SK-N-SH (cell line): Measurements from ENCODE around the gene ARHGDIG. TPM values are rescaled to one million over a fixed set of nuclear protein-coding genes. Genes with fewer than 3 reads are reported as not detected.
A peak's percentile ranks its signal among the peaks of the same experiment; 100 is the strongest.

Experiments used
- CTCF ChIA-PET: fragments of 300-600, 350-600 bp; formaldehyde crosslinking; extraction: SDS; loops from one replicate; lab custom pipeline; 2021; lab: Yijun Ruan, JAX
- POLR2A ChIA-PET: fragments of 350-600 bp; sonication (Branson Sonifier 250); formaldehyde crosslinking; extraction: SDS; loops from one replicate; lab custom pipeline; 2020; ENCODE audit warnings: antibody characterized with exemption, inconsistent platforms; lab: Yijun Ruan, JAX
- DNase-seq: peaks from one replicate; pipeline ENCODE4 v3.0.0; 2012
- H2AFZ ChIP-seq: fragments of 200-600 bp; sonication (generic); 2 replicates; pipeline ENCODE4 v1.8.1; 2016; ENCODE audit warnings: antibody characterized with exemption, mild to moderate bottlenecking, low read depth
- H3F3A ChIP-seq: fragments of 200-600 bp; sonication (generic); replicated peaks from 2 replicates; pipeline ENCODE3; 2016; ENCODE audit warnings: antibody characterized with exemption, mild to moderate bottlenecking; ENCODE audit not compliant: insufficient read depth
- H3K27ac ChIP-seq, 2 experiments: fragments of 200-500 bp in 1 of 2; fragments of 200-600 bp in 1 of 2; sonication (Bioruptor generic) in 1 of 2; sonication (generic), shearing (Covaris generic) in 1 of 2; 2 replicates each; pipeline versions ENCODE4 v1.5.1 to v1.6.1; 2014 to 2016; ENCODE audit warnings: low read depth in 2 of 2, inconsistent platforms in 1 of 2, low read length in 1 of 2, mild to moderate bottlenecking in 1 of 2, mixed read lengths in 1 of 2
- H3K27me3 ChIP-seq: fragments of 200-600 bp; sonication (generic), shearing (Covaris generic); 2 replicates; pipeline ENCODE4 v1.6.1; 2016; ENCODE audit warnings: mixed run types; ENCODE audit not compliant: insufficient read depth
- H3K36me3 ChIP-seq, 2 experiments: fragments of 200-500 bp in 1 of 2; fragments of 200-600 bp in 1 of 2; sonication (Bioruptor generic) in 1 of 2; sonication (generic) in 1 of 2; replicated peaks in 1 of 2; 2 replicates each; pipeline versions ENCODE3 to v1.5.1; 2014 to 2016; ENCODE audit warnings: low read length in 1 of 2, mild to moderate bottlenecking in 1 of 2; ENCODE audit not compliant: insufficient read depth in 2 of 2, control insufficient read depth in 1 of 2
- H3K4me1 ChIP-seq, 2 experiments: fragments of 200-500 bp in 1 of 2; fragments of 200-600 bp in 1 of 2; sonication (Bioruptor generic) in 1 of 2; sonication (generic), shearing (Covaris generic) in 1 of 2; 2 replicates each; pipeline versions ENCODE4 v1.5.1 to v1.6.1; 2014 to 2016; ENCODE audit warnings: low read depth in 1 of 2, low read length in 1 of 2, mixed run types in 1 of 2; ENCODE audit not compliant: insufficient read depth in 2 of 2, control insufficient read depth in 1 of 2
- H3K4me2 ChIP-seq: fragments of 200-600 bp; sonication (generic), shearing (Covaris generic); 2 replicates; pipeline ENCODE4 v1.6.1; 2017; ENCODE audit warnings: mixed run types
- H3K4me3 ChIP-seq, 2 experiments: fragments of 200-500 bp in 1 of 2; fragments of 200-600 bp in 1 of 2; sonication (Bioruptor generic) in 1 of 2; sonication (generic), shearing (Covaris generic) in 1 of 2; 2 replicates each; pipeline versions ENCODE4 v1.5.1 to v1.8.1; 2014 to 2016; ENCODE audit warnings: low read depth in 2 of 2, inconsistent platforms in 1 of 2, low read length in 1 of 2, mild to moderate bottlenecking in 1 of 2, mixed read lengths in 1 of 2, moderate library complexity in 1 of 2
- H3K79me2 ChIP-seq: fragments of 200-600 bp; sonication (generic); 2 replicates; pipeline ENCODE4 v1.8.1; 2017; ENCODE audit warnings: mild to moderate bottlenecking; ENCODE audit not compliant: insufficient read depth
- H3K9ac ChIP-seq: fragments of 200-600 bp; sonication (generic); 2 replicates; pipeline ENCODE4 v1.6.1; 2017; ENCODE audit warnings: mixed run types
- H3K9me2 ChIP-seq: fragments of 200-600 bp; sonication (generic); 2 replicates; pipeline ENCODE4 v1.6.1; 2017; ENCODE audit warnings: mixed run types
- H3K9me3 ChIP-seq: fragments of 200-600 bp; sonication (generic); 2 replicates; pipeline ENCODE4 v1.6.1; 2017; ENCODE audit warnings: mixed run types, mild to moderate bottlenecking, moderate library complexity
- H4K20me1 ChIP-seq: fragments of 200-600 bp; sonication (generic); 2 replicates; pipeline ENCODE4 v1.6.1; 2017; ENCODE audit warnings: mild to moderate bottlenecking, mixed run types; ENCODE audit not compliant: insufficient read depth
- CHD2 ChIP-seq: fragments of 150-350 bp; IDR thresholded peaks from 2 replicates; pipeline ENCODE4 v1.6.1; 2018; ENCODE audit warnings: low read length; ENCODE audit not compliant: partially characterized antibody
- EZH2phosphoT487 ChIP-seq: fragments of 200-600 bp; sonication (generic); IDR thresholded peaks from 2 replicates; pipeline ENCODE4 v1.6.1; 2017; ENCODE audit warnings: low read depth, mixed run types, mild to moderate bottlenecking, antibody characterized with exemption, moderate library complexity, borderline replicate concordance
- FOXJ3 ChIP-seq: sonication (generic); formaldehyde crosslinking; IDR thresholded peaks from 2 replicates; pipeline ENCODE4 v1.5.1; 2020; ENCODE audit warnings: mild to moderate bottlenecking, missing genetic modification reagents
- GABPA ChIP-seq: IDR thresholded peaks from 2 replicates; pipeline ENCODE4 v1.4.0; 2012; ENCODE audit warnings: low read depth, mild to moderate bottlenecking
- GATA2 ChIP-seq: sonication (generic); formaldehyde crosslinking; IDR thresholded peaks from 2 replicates; pipeline ENCODE4 v1.5.0; 2020; ENCODE audit warnings: mild to moderate bottlenecking, missing genetic modification reagents
- MAX ChIP-seq: IDR thresholded peaks from 2 replicates; pipeline ENCODE4 v1.4.0; 2012; ENCODE audit warnings: low read depth
- PBX3 ChIP-seq: IDR thresholded peaks from 2 replicates; pipeline ENCODE4; 2012
- POLR2AphosphoS5 ChIP-seq: IDR thresholded peaks from 2 replicates; pipeline ENCODE4 v1.6.1; 2012; ENCODE audit warnings: low read depth, low read length
- RAD21 ChIP-seq: IDR thresholded peaks from 2 replicates; pipeline ENCODE4 v1.6.1; 2012; ENCODE audit warnings: mild to moderate bottlenecking, low read length
- REST ChIP-seq: IDR thresholded peaks from 2 replicates; pipeline ENCODE4 v1.6.1; 2012; ENCODE audit warnings: mild to moderate bottlenecking, low read depth, low read length, moderate library complexity
- RXRA ChIP-seq: IDR thresholded peaks from 2 replicates; pipeline ENCODE4 v1.4.0; 2012; ENCODE audit warnings: low read depth, mild to moderate bottlenecking, borderline replicate concordance
- SIN3A ChIP-seq: IDR thresholded peaks from 2 replicates; pipeline ENCODE4 v1.6.1; 2012; ENCODE audit warnings: low read depth, mild to moderate bottlenecking, low read length, moderate library complexity, borderline replicate concordance
- TAF1 ChIP-seq: IDR thresholded peaks from 2 replicates; pipeline ENCODE4 v1.6.1; 2012; ENCODE audit warnings: low read depth, mild to moderate bottlenecking, low read length, moderate library complexity, borderline replicate concordance
- TEAD4 ChIP-seq: IDR thresholded peaks from 2 replicates; pipeline ENCODE4 v1.4.0; 2012; ENCODE audit warnings: mild to moderate bottlenecking, borderline replicate concordance; ENCODE audit not compliant: insufficient read depth
- WGBS: methylation state at CpG from one replicate; pipeline ENCODE4 v1.1.6; 2017; ENCODE audit warnings: low lambda C conversion rate; 5-methylcytosine and 5-hydroxymethylcytosine counted together
- polyA plus RNA-seq, 3 experiments: library from polyadenylated mRNA; depleted of rRNA; stranded (reverse); fragments of >200 nt; gene quantifications; 2 replicates each; pipeline ENCODE4 v1.2.3, GENCODE V29; 2012

Gene ARHGDIG
- polyA plus RNA-seq, 1 of the 3 experiments (the other 2 are of a cell fraction), result 4.8 TPM

GRCh38 chr16:263944-264343 is 16.4 kb upstream of the ARHGDIG start:
- no peak for TF ChIP-seq RAD21
- no peak for TF ChIP-seq GATA2 (CRISPR knock-in tag)
- TF ChIP-seq TEAD4, result no peak
- TF ChIP-seq FOXJ3, result no peak
- no peak for TF ChIP-seq PBX3
- no peak for TF ChIP-seq GABPA
- TF ChIP-seq POLR2AphosphoS5, result no peak
- no peak for TF ChIP-seq SIN3A
- no peak for TF ChIP-seq MAX
- TF ChIP-seq EZH2phosphoT487, result no peak
- TF ChIP-seq TAF1, result no peak
- TF ChIP-seq CHD2, result no peak
- TF ChIP-seq REST, result no peak
- no peak for TF ChIP-seq RXRA
- WGBS, result 95% methylated on average over 6 of the region's 17 CpGs
- H3K27ac ChIP-seq, result no peak overlapping the region

More at GRCh38 chr16:263944-264343, 16.4 kb upstream of the ARHGDIG start:
- no peak overlapping the region for H3K4me3 ChIP-seq
- DNase-seq, result peak; percentile 8
- H3K9me2 ChIP-seq, result no peaks in the 10 kb centered on the region
- H4K20me1 ChIP-seq, result no peaks in the 10 kb centered on the region
- H3K9ac ChIP-seq, result no peak overlapping the region
- H3K4me2 ChIP-seq, result no peak overlapping the region
- H3F3A ChIP-seq, result no peaks in the 10 kb centered on the region
- H3K27me3 ChIP-seq, result no peaks in the 10 kb centered on the region
- H3K79me2 ChIP-seq, result no peaks in the 10 kb centered on the region
- peaks cover 0 to 8% of the 10 kb centered on the region in 2 experiments; a peak in 1 of 4 replicates for H3K4me1 ChIP-seq
- H3K36me3 ChIP-seq, result peaks cover 0 to 51% of the 10 kb centered on the region in 2 experiments
- CTCF ChIA-PET, result no interaction called here
- no peaks in the 10 kb centered on the region for H3K9me3 ChIP-seq
- no peak overlapping the region for H2AFZ ChIP-seq
- POLR2A ChIA-PET, result interaction anchor here (1.0 kb wide), 1 partner anchor 42 kb away, joined by 3 read pairs; no protein-coding TSS in a partner anchor
